ACHN (cell line): ENCODE data around the gene SLC12A2.

ENCODE experiments used
- DNase-seq: peaks from one replicate; pipeline ENCODE4 v3.0.0-alpha.2; 2015
- in situ Hi-C: cut with HindIII; loops from 2 replicates; pipeline ENCODE4 v1.10.0; 2017; ENCODE audit warnings: low sequenced_read_pairs, low pct_ligation_motif_present, low pct_unique_long_range_greater_than_20kb

Gene SLC12A2

DNA sequence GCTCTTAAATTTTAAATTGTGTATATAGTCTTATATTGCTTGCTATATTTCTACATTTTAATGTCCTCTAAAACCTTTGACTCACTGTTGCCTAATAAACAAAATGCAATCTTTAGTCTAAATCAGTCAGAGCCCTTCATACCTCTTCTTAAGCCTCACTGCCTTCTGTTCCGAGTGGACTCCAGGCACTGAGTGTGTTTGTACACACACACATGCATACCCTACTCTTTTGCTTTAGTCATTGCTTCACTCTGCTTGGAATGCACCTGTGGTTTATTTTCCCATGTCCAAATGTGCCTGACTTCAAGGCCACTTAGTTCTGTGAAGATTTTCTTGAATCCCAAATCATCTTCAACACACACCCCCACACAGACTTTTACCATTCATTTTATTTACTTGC lies 60.9 kb downstream of the SLC12A2 start:
- DNase-seq, result no peak
- in situ Hi-C loops, result no loop called here

DNA sequence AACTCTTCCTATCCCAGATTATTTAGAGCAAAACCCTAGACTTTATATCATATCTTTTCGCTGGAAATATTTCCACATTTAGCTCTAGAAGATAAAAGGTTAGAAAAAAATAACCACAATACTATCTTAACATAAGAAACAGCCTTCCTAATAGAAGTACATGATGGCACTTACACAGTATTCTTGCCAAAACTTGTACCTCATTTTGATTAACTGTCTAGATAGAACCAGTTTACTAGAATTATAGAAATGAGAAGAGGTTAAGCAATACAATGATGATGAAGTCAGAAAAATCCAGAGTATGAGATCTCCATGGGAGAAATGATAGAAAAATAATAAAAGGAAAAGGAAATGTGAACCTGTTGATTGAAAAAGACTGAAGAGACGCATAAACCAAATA lies 63.1 kb downstream of the SLC12A2 start:
- DNase-seq, result no peak
- in situ Hi-C loops, result no loop called here

DNA sequence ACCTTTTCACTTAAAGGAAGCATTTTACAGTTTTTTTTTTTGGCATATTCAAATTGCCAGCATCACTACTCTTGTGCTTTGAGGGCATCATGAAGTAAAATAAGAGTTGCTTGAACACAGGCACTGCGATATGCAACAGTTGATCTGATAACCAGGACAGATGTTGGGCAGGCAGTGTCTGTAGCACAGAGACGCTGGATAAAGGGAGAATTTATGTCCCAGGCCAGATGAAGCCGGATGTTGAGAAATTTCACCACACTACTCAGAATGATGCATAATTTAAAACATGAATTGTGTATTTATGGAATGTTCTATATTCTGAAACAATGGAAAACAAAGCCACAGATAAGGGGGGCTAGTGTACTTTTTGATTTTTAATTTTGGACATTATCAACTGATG lies 71.4 kb downstream of the SLC12A2 start:
- no peak for DNase-seq
- in situ Hi-C loops, result no loop called here

DNA sequence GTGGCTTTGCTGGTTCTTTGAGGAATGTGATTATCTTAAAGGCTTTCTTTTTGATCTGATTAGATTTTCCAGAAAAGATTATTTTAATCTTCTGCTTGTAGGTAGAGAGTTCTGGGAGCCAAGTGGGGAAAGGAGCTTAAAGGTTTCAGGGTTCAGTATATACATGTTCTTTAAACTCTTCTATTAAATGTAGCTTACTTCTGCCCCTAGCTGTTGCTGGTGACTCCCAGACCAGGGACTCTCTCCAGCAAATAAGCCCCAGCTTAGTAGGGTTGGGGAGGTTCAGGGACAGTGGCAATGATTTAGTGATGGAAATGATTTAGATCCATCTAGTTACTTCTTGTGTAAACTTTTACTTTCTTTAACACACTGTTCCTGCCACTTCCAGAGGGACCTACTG lies 72.2 kb downstream of the SLC12A2 start:
- in situ Hi-C loops, result no loop called here
- no peak for DNase-seq

DNA sequence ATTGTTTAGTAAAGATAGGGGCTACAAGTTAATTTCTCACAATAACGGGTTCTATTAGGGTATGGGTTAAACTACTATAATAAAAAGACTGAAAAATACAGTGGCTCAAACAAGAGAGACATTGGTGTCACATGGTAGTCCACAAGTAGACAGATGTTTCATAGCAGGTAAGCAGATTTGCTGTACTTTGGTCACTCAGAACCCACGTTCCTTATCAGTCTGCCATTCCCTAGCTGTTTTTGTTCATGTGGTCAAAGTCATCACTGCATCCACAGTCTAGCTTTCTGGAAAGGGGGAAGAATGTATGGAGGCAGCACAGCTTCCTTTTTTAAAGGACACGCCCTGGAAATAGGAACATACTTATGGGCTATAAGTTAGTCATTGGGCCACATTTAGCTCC lies 73.0 kb downstream of the SLC12A2 start:
- DNase-seq, result no peak
- in situ Hi-C loops, result no loop called here

GRCh38 chr5:128158342-128158741 lies 74.8 kb downstream of the SLC12A2 start:
- DNase-seq, result no peak
- in situ Hi-C loops, result no loop called here

- no peak for DNase-seq
- in situ Hi-C loops, result no loop called here
Observed at GRCh38 chr5:128163991-128164390, 80.4 kb downstream of the SLC12A2 start.

DNA sequence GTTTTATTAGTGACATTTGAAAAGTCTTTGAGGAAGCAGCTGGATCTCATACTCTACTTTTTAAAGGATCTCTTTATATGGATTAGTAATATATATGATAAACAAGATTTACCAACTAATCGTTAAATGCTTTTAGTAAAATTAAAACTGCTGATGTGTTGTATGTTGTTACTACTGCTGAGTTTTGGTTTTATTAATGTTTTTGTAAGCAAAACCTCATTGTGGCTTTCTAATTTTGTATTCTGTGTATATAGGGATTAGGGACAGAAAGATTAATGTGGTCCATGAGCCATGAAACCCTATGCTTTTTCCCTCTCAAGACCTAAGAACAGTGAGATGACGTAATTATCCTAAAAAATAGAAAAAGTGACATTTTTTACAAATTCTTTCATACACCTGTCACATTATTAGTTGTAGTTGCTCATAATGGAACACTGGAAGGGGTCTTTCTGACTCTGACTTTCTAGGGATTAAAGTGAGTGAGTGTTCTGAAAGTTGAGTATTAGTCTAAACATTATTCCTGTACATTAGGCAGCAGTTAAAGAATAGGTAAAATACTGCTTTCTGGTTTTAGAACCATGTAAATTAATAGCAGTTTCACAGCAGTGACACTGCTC lies 85.9 kb downstream of the SLC12A2 start:
- in situ Hi-C loops, result no loop called here
- DNase-seq, result no peak

DNA sequence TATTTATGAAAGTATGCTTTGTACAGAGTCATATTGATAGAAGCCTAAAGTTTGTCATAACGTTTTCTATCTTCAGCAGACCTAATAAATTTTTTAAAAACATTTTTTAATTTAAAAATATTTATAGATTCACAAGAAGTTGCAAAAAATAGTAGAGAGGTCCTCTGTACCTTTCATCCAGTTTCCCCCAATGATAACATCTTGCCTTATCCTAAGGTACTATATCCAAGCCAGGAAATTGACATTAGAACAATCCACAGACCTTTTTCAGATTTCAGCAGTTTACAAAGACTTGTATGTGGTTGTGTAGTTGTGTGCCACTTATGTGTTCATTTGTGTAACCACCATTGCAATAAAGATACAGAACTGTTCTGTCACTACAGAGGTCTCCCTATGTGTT lies 88.5 kb downstream of the SLC12A2 start:
- DNase-seq, result no peak
- in situ Hi-C loops, result no loop called here

GRCh38 chr5:128174951-128175350 lies 91.4 kb downstream of the SLC12A2 start:
- in situ Hi-C loops, result no loop called here
- DNase-seq, result no peak

DNA sequence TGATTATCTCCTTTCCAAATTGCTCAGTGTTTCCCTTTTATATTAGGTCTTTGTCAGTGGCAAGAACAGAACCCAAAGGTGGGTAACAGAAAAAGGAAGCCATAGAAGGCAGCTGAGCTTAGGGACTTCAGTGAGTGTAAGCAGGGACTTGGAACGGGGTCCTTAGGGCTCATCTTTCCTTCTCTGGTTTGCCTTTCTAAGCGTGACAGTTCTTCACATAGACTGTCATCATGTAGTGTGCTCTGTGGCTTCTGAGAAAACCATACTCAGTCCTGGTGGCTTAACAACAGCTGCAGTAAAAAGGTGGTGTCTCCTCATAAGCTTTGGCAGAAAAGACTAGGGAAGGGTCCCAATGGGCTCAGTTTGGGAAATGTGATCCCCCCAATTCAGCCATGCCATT lies 108.8 kb downstream of the SLC12A2 start:
- no peak for DNase-seq
- in situ Hi-C loops, result no loop called here

GRCh38 chr5:128193665-128194390 lies 110.3 kb downstream of the SLC12A2 start:
- in situ Hi-C loops, result no loop called here
- no peak for DNase-seq

- DNase-seq, result no peak
- in situ Hi-C loops, result no loop called here
Observed at GRCh38 chr5:128195316-128195715, 111.8 kb downstream of the SLC12A2 start.

DNA sequence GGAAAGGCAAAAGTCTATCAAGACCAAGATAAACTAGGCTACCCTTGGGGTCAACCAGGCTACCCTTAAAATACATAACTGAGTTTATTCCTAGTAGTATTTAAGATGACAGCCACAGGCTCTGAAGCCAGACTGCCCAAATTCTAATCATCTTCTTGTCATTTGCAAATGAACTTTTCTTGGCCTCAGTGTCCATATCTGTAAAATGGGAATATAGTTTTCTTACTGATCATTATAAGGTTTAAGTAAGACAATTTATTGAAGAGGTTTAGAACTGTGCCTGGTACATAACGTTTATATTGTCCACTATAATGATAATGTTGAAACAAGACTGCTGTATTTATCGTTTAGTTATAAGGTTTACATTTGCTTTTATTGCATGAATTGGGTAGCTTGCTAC lies 112.5 kb downstream of the SLC12A2 start:
- in situ Hi-C loops, result no loop called here
- no peak for DNase-seq

DNA sequence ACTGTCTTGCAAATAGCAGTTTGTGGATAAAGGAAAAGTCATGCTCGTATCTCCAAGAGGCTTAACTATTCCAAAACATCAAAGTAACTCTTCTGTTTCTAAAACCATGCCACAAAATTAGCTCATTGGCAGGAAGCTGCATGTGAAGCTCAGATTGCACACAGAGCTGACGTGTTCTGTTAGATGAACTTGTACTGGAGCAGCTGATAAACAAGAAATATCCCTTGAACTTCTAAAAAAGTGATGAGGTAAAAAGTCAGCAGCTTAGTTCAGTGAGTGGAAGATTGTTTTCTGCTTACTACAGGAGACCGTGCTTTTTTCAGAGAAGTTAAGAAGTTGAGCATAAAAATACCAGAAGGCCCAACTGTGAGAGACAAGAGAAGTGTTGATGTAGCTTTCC lies 113.2 kb downstream of the SLC12A2 start:
- DNase-seq, result no peak
- in situ Hi-C loops, result no loop called here

DNA sequence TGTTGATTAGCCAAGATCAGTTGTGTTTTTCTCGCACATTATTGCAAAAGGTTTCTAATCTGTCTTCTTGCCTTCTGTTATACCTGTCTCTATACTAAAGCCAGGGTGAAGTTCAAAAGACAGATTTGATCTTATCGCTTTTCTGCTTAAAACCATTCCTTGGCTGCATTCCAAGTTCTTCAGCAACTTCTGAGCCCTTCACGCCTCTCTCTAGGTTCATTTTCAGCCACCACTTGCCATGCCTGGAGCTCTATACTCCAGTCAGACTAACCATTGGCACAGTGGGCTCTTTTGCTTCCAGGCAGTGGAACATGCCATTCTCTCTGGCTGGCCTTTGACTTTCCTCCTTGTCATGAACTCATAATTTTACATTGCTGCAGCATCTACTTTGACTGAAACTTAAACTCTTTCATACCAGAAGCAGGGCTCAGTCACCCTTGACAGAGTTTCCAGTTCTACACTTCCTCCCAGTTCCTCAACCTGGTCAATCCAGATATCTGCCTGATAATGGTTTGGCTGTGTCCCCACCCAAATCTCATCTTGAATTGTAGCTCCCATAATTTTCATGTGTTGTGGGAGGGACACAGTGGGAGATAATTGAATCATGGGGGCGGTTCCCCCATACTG lies 114.4 kb downstream of the SLC12A2 start:
- no peak for DNase-seq
- in situ Hi-C loops, result no loop called here

DNA sequence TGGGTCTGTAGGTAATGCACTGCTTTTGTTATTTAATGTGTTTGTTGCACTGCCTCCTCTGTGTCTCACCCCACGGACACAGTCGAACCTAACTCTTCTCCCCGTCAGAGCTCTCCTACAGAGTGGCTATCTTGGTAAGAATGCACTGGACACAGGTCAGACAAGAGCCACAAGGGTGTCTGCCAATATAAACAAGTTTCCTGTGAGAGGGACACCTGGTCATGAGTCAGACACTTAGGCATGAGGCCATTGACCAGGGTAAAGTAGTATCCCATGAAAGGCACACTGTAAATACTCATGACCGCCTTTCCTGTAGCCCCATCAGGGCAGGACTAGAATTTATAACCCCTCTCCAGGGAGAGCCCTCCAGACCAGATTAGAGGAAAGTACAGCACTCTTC lies 115.5 kb downstream of the SLC12A2 start:
- in situ Hi-C loops, result no loop called here
- DNase-seq, result peak; percentile 73

DNA sequence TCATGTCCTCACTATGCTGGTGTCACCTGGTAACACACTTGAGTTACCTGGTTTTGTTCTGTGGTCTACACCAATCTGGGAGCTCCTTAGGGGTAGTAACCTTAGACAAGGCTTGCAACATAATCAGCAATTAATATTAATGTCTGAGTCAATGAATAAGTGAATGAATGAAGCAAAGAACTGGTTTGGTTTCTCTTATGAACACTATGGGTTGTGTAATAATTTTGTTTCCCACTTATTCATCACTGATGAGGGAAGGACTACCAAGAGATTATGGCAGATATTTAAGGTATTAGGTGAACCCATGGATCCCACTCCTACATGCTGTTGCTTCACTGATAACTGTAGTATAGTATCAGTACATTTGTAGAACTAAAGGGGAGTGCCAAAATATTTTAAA lies 116.0 kb downstream of the SLC12A2 start:
- in situ Hi-C loops, result no loop called here

GRCh38 chr5:128201065-128201926 lies 117.7 kb downstream of the SLC12A2 start:
- peak; percentile 62 for DNase-seq
- in situ Hi-C loops, result no loop called here

More for the DNA sequence above, 116.0 kb downstream of the SLC12A2 start:
- DNase-seq, result no peak
